HG03196 (cell line): ENCODE measurements around the gene SNX27.
"Not testable (repeated sequence)": the region's sequence is repeated elsewhere in the genome, so short reads cannot be mapped to it uniquely, and the experiment has no call there.

Experiments
- ATAC-seq: cut with Tn5 transposase; IDR thresholded peaks from one replicate; pipeline ENCODE4 v1.9.1; 2021; ENCODE audit not compliant: unreplicated experiment

SNX27 gene

DNA sequence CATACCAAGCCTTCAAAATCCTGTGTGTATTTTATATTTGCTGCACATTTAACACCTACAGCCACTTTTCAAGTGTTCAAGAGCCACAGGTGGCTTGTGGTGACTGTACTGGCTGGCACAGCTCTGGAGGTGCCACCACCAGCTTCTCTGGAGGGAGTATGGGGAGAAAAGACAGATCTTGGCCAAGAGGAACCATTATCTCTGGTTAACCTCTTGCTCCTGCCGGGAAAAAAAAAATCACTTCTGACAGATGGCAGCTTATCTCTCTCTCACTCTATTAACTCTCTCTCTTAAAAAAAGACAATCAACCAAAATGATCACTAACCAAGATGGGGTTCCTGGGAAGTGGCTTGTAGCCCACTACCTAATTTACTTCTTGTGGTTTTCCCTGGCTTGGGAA lies 108.3 kb downstream of the SNX27 start:
- no peak for ATAC-seq

DNA sequence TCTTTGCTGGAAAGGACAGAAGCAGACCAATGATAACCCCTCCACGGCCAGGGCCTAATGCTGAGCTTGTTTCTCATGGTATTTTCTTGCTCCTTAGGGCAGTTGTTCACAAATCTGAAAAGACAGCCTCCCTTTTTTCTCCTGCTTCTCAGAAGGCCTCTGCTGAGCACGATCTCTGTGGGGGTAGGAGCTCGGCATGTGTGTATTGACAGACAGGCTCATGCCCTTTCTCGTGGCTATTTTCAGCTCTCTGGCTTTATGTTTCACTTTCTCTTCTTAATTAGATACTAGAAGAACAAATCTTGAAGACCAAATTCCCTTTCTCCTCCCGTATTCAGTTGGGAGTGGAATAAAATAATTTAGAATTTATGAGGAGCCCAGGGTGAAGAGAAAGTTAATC lies 108.7 kb downstream of the SNX27 start:
- ATAC-seq: no peak

GRCh38 chr1:151720974-151721787 lies 109.3 kb downstream of the SNX27 start, which contains the start of gene RIIAD1:
RIIAD1 (plus strand) TSS chr1:151721522; CDS start chr1:151721537, 15 bp downstream.
- ATAC-seq: peak; percentile 42

- no peak for ATAC-seq
Measured at GRCh38 chr1:151721788-151722510, 110.1 kb downstream of the SNX27 start.

DNA sequence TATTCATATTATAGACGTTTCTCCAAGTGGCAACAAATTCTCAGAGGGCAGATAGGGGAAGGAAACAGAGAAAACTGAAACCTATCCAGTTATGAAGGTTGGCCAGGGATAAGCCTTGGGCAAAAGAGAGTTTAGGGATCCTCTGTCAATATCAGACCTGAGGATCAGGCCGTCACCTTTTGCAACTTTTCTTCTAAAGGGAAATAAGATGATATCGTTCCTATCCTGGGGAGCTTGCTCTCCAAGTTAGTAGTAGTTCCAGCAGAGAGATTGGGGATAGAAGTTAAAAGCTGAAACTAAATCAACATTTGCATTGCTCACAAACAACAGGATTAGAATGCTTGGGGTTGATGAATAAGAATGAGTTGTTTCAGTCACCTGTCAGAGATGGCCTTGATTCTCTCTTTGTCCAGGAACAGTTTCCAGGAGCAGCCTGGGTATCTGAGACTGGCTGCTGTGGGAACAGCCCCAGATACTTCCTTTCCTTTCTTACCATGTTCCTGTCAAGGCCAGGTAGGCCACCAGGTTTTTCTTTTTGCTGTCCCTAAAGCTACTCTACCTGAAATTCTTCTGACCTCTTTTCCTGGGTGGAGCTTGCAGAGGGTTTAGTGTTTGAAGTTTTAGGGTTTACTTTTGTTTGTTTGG lies 112.0 kb downstream of the SNX27 start:
- no peak for ATAC-seq

DNA sequence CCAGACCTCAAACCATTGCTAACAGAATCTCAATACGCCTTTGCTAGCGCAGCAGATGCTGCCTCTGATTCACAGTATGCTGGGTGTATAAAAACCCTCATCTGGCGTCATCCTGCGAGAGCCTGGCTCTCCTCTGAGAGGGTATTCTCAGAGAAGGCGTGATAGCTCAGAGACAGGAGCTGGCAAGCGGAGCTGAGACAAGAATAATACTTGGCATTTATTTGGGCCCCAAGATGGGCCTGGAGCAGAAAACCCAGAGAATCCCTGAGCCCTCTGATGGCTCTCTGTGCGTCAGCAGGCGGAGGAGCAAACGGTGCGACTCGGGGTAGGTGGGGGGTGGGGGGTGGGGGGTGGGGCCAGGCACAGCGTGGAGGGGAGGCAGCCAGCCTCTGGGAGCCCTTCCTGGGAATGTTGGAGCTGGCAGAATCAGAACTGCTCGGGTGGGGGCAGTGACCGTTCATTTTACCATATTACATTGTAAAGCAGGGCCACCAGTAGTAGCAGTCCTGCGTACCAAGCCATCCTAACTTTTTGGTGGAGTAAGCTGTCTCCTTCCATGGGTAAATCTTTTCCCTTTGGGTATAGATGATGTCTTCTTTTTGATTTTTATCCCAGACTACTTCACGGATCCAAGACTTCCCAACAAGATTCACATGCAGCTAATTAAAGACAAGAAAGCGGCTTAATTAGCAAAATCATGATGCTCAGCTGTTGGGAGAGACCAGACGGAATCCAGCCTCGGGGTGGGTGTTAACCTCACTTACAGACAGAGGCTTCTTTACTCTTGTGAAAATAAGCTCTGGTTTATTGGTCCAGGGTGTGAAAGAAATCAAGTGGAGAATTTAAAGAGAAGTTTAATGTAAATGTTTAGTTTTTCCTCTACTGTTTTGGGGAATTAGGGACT lies 116.6 kb downstream of the SNX27 start:
- no peak for ATAC-seq

GRCh38 chr1:151729157-151729965 lies 117.5 kb downstream of the SNX27 start:
- ATAC-seq: no peak

- ATAC-seq: no peak
Measured at GRCh38 chr1:151729966-151730291, 118.1 kb downstream of the SNX27 start.

GRCh38 chr1:151733126-151733525 lies 121.3 kb downstream of the SNX27 start:
- ATAC-seq: no peak

- ATAC-seq: not testable (repeated sequence)
Measured at GRCh38 chr1:151733995-151734394, 122.1 kb downstream of the SNX27 start.

DNA sequence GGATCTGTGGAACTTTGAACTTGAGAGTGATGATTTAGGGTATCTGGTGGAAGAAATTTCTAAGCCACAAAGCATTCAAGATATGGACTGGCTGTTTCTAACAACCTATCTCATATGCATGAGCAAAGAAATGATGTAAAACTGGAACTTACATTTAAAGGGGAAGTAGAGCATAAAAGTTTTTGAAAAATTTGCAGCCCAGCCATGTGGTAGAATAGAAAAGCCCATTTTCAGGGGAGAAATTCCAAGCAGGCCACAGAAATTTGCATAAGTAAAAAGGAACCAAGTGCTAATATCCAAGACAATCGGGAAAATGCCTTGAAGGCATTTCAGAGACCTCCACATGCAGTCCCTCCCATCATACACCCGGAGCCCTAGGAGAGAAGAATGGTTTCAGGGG lies 125.2 kb downstream of the SNX27 start:
- no peak for ATAC-seq

DNA sequence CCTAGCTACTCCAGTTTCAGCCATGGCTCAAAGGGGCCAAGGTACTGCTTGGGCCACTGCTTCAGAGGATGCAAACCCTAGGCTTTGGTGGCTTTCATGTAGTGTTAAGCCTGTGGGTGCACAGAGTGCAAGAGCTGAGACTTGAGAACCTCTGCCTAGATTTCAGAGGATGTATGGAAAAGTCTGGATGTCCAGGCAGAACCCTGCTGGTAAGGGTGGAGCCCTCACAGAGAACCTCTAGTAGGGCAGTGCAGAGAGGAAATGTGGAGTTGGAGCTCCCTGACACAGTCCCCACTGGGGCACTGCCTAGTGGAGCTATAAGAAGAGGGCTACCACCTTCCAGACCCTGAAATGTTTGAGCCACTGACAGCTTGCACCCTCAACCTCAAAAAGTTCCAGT lies 125.6 kb downstream of the SNX27 start:
- no peak for ATAC-seq

GRCh38 chr1:151739590-151740355 lies 127.9 kb downstream of the SNX27 start:
- ATAC-seq: no peak

DNA sequence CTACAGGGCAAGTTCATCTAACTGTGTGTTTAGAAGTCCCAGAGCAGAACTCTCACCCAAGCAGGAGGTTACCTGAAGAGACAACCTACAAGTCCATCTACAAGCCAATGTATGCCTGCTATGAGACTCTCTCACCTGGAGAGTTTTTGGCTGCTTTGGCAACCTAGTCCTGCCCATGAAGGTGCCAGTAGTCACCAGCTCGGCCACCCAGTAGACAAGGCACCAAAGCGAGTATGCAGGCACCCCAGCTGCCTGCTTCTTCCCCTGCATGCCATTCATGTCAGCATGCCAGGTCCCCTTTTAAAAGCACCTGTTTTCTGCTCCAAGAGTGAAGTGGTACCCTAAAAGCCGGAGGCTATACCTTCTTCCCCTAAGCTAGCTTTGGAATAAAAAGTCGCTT lies 129.7 kb downstream of the SNX27 start:
- no peak for ATAC-seq
